Activated naive CD4-positive, alpha-beta T cell (primary cell): Measurements from ENCODE around the gene MED25.

Source experiments
- DNase-seq, 4 experiments: peaks; one replicate each; lab custom pipeline; 2025; lab: John Stamatoyannopoulos, UW

MED25 gene

GRCh38 chr19:49873834-49874233 is 55.7 kb downstream of the MED25 start:
- no peak for DNase-seq

- DNase-seq, result no peak
These were observed 56.5 kb downstream of the MED25 start for GRCh38 chr19:49874503-49875157.

GRCh38 chr19:49875177-49875576 is 57.1 kb downstream of the MED25 start:
- DNase-seq, result no peak

GRCh38 chr19:49875857-49876421 is 57.9 kb downstream of the MED25 start:
- DNase-seq, result peak; percentile 41 to 51 (median 46)

GRCh38 chr19:49876422-49877019 is 58.4 kb downstream of the MED25 start:
- peak; percentile 85 to 97 (median 92) for DNase-seq

GRCh38 chr19:49877020-49877878 is 59.2 kb downstream of the MED25 start, which contains the start of the genes AKT1S1 and TBC1D17:
AKT1S1 (minus strand) TSS chr19:49877355; CDS start chr19:49873295, 4,060 bp downstream.
TBC1D17 (plus strand) TSS chr19:49877702; CDS start chr19:49877724, 22 bp downstream.
- peak; percentile 87 to 97 (median 96) for DNase-seq

- peak; percentile 94 to 97 (median 96) for DNase-seq
These were observed 60.0 kb downstream of the MED25 start for GRCh38 chr19:49877879-49878743.

- no peak for DNase-seq
These were observed 60.6 kb downstream of the MED25 start for GRCh38 chr19:49878744-49879070.

GRCh38 chr19:49879243-49879963 is 61.3 kb downstream of the MED25 start:
- DNase-seq, result no peak

GRCh38 chr19:49880162-49880869 is 62.2 kb downstream of the MED25 start:
- DNase-seq, result no peak

- no peak for DNase-seq
These were observed 63.1 kb downstream of the MED25 start for GRCh38 chr19:49881186-49881585.

- no peak for DNase-seq
These were observed 63.7 kb downstream of the MED25 start for GRCh38 chr19:49881672-49882394.

- DNase-seq, result no peak
These were observed 64.6 kb downstream of the MED25 start for GRCh38 chr19:49882643-49883042.

GRCh38 chr19:49883094-49883493 is 65.0 kb downstream of the MED25 start:
- DNase-seq, result no peak

GRCh38 chr19:49884109-49884508 is 66.0 kb downstream of the MED25 start:
- DNase-seq, result no peak

- DNase-seq, result no peak
These were observed 66.7 kb downstream of the MED25 start for GRCh38 chr19:49884760-49885159.
